ENCODE results near the gene PINLYP. TPM values are rescaled to one million over a fixed set of nuclear protein-coding genes. Genes with fewer than 3 reads are reported as not detected.

The PINLYP gene
- total RNA-seq, 4 donors from 2014 or later, result 3.3 to 6.2 (median 4.9) TPM

DNA sequence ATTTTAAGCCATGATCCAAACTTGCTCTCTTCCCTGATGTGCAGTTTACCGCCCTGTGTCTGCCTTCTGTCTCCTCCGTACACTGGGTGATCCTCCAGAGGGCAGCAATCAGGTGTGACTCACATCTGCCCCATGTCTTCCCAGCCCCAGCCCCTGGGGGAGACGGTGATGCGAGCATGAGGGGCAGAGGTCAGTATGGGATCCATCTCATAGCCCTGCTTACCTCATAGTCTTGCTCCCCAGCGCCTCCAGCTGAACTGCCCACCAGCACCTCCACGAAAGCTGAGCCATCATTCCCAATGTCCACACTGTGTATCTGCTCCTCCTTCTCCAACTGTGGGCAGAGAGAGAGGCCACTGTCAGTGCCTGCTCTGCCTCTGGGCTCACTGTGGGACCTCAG is 14.9 kb upstream of the PINLYP start:
- intact Hi-C loops (cut with DNase I), result no loop called here
- Histone ChIP-seq H3K9me3 (no peaks in the 10 kb centered on the region), H3K27ac (replicated peaks in 1 of 4) (no peak overlapping the region), H3K4me3 (no peak overlapping the region), H3K4me1 (peaks cover 17 to 30% (median 19%) of the 10 kb centered on the region in 4 donors), H3K36me3 (peaks cover 5 to 53% (median 42%) of the 10 kb centered on the region in 4 donors), H3K27me3 (no peaks in the 10 kb centered on the region)
- no peak for DNase-seq (ENCODE audit: extremely low spot score)
- TF ChIP-seq POLR2A (IDR thresholded peaks at IDR 0.05; ENCODE audit: low read depth) (no peak), POLR2AphosphoS5 (IDR thresholded peaks at IDR 0.05) (no peak), EP300 (IDR thresholded peaks at IDR 0.05) (no peak)
- TF ChIP-seq, protein P1, sequence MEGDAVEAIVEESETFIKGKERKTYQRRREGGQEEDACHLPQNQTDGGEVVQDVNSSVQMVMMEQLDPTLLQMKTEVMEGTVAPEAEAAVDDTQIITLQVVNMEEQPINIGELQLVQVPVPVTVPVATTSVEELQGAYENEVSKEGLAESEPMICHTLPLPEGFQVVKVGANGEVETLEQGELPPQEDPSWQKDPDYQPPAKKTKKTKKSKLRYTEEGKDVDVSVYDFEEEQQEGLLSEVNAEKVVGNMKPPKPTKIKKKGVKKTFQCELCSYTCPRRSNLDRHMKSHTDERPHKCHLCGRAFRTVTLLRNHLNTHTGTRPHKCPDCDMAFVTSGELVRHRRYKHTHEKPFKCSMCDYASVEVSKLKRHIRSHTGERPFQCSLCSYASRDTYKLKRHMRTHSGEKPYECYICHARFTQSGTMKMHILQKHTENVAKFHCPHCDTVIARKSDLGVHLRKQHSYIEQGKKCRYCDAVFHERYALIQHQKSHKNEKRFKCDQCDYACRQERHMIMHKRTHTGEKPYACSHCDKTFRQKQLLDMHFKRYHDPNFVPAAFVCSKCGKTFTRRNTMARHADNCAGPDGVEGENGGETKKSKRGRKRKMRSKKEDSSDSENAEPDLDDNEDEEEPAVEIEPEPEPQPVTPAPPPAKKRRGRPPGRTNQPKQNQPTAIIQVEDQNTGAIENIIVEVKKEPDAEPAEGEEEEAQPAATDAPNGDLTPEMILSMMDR (IDR thresholded peaks at IDR 0.05), result no peak
- 83% methylated on average over 5 of the region's 6 CpGs for WGBS

DNA sequence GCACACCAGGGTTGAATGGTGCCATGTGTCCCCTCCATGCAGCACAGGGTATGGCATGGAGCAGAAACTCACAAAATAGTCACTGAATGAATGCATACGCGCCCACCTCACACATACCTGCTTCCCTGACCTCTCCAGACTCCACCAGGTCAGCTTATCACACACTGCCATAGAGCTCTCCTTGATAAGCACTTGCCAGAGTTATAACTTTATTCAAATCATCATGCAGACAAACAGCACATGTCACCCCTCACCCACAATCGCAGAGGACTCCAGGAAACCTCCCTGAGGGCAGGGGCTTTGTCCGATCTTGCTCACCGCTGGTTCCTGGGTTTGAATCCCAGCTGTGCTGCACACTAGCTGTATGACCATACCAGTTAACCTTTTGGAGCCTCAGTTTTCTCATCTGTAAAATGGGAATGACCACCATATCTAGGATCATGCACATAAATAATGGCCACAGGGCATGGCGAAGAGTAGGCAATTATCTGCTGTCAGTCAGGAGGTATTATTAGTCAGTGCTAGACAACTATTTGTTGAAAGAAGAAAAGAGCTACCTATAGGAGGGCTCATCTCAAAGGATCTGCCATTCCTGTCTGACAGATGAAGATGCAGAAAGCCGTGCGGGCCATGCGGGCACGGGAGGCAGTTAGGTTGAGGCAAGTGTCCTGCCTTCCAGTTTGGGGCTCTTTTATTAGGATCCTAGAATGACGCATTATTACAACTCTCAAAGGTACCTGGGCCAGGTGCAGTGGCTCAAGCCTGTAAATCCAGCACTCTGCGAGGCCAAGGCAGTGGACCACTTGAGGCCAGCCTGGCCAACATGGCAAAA is 14.2 kb upstream of the PINLYP start:
- WGBS, result 98% methylated on average over 12 of the region's 12 CpGs
- no peak overlapping the region for H3K4me3 ChIP-seq
- H3K27ac ChIP-seq (replicated peaks in 1 of 4), result peak overlapping the region in 1 of 4 donors; percentile 62
- no peak for TF ChIP-seq POLR2A (IDR thresholded peaks at IDR 0.05; ENCODE audit: low read depth)
- TF ChIP-seq, protein P1 (IDR thresholded peaks at IDR 0.05), result no peak
- TF ChIP-seq POLR2AphosphoS5 (IDR thresholded peaks at IDR 0.05), result no peak
- TF ChIP-seq EP300 (IDR thresholded peaks at IDR 0.05), result no peak
- DNase-seq (ENCODE audit: extremely low spot score), result no peak
- peaks cover 5 to 47% (median 39%) of the 10 kb centered on the region in 4 donors for H3K36me3 ChIP-seq
- intact Hi-C loops (cut with DNase I), result no loop called here
- peaks cover 17 to 30% (median 19%) of the 10 kb centered on the region in 4 donors for H3K4me1 ChIP-seq
- no peaks in the 10 kb centered on the region for H3K9me3 ChIP-seq
- no peaks in the 10 kb centered on the region for H3K27me3 ChIP-seq

DNA sequence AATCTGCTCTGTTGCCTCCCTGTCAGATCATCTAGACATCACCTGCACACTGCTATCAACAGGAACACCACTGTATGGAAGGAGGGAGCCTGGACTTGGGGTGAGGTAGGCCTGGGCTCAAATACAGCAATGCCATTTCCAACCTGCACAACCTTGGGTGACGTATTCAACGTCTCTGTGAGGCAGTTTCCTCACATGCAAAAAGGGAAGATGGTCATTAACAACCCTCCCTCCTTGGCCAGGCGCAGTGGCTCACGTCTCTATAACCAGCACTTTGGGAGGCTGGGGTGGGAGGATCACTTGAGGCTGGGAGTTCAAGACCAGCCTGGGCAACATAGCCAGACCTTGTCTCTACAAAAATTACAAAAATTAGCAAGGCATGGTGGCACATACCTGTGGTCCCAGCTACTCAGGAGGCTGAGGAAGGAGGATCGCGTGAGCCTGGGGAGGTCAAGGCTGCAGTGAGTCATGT is 13.3 kb upstream of the PINLYP start:
- TF ChIP-seq POLR2A (IDR thresholded peaks at IDR 0.05; ENCODE audit: low read depth) (no peak), EP300 (IDR thresholded peaks at IDR 0.05) (no peak), POLR2AphosphoS5 (IDR thresholded peaks at IDR 0.05) (no peak)
- TF ChIP-seq, protein P1 (IDR thresholded peaks at IDR 0.05), result no peak
- Histone ChIP-seq H3K27ac (replicated peaks in 1 of 4) (peak overlapping the region; percentile 62 to 72 (median 66)), H3K4me1 (peaks cover 17 to 30% (median 19%) of the 10 kb centered on the region in 4 donors), H3K36me3 (peaks cover 5 to 42% (median 35%) of the 10 kb centered on the region in 4 donors), H3K27me3 (no peaks in the 10 kb centered on the region), H3K9me3 (no peaks in the 10 kb centered on the region), H3K4me3 (no peak overlapping the region)
- 77% methylated on average over 4 of the region's 6 CpGs for WGBS
- intact Hi-C loops (cut with DNase I), result no loop called here
- no peak for DNase-seq (ENCODE audit: extremely low spot score)

DNA sequence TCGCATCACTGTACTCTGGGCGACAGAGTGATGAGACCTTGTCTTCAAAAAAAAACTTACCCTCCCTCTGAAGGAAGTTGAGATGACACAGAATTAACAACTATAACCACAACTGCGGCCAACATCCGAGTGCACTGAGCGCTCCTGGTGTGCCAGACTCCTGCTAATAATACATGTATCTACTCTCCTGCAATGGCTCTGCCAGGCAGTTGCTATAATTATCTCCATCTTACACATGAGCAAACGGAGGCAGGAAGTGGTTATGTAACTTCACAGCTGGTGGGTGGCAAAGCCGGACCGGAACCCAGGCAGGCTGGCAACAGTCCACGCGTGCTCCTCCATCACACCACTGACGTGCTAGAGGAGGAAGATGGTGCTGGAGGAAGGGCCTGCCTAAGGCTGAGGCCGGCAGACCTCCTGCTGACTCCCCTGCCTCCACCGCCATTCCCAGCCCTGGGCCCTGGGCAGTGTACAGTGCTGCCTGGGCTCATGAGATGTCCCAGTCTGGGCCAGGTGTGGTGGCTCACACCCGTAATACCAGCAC is 12.8 kb upstream of the PINLYP start:
- Histone ChIP-seq H3K4me1 (peaks cover 17 to 30% (median 19%) of the 10 kb centered on the region in 4 donors), H3K9me3 (no peaks in the 10 kb centered on the region), H3K27ac (replicated peaks in 1 of 4) (peak overlapping the region; percentile 62 to 72 (median 66)), H3K36me3 (peaks cover 5 to 40% (median 34%) of the 10 kb centered on the region in 4 donors), H3K27me3 (no peaks in the 10 kb centered on the region), H3K4me3 (no peak overlapping the region)
- intact Hi-C loops (cut with DNase I), result no loop called here
- WGBS, result 51% methylated on average over 14 of the region's 14 CpGs
- TF ChIP-seq, protein P1 (IDR thresholded peaks at IDR 0.05), result no peak
- TF ChIP-seq EP300 (IDR thresholded peaks at IDR 0.05), result no peak
- TF ChIP-seq POLR2AphosphoS5 (IDR thresholded peaks at IDR 0.05), result peak; percentile 38 to 61
- no peak for TF ChIP-seq POLR2A (IDR thresholded peaks at IDR 0.05; ENCODE audit: low read depth)
- peak; percentile 95 for DNase-seq (ENCODE audit: extremely low spot score)

Data from esophagus muscularis mucosa (tissue), 4 donors.